NCI-H526 (cell line): Measurements from ENCODE around the gene HSD17B12.

ENCODE experiments used
- DNase-seq, 2 experiments: peaks; one replicate each; lab custom pipeline; 2025; lab: John Stamatoyannopoulos, UW

Gene HSD17B12

GRCh38 chr11:43871051-43871450 lies 190.5 kb downstream of the HSD17B12 start:
- no peak for DNase-seq

GRCh38 chr11:43872995-43873394 lies 192.5 kb downstream of the HSD17B12 start:
- DNase-seq, result no peak

DNA sequence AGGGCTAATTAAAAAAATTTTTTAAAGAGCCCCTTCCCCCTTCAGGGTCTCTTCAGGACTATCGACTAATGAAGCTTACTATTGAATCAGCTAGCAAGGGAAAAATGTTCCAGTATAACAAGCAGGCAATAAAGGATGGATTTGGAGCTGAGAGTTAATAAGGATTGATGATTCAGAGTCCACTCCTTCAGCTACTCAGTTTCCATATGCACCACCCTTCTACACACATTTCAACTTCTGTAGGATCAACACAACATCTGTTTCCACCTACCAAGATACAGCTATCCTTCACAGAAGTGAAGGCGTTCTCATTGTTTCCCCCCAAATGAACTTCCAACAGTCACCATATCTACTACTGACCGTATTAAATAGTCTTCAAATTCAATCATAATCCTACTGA lies 193.5 kb downstream of the HSD17B12 start:
- DNase-seq, result no peak

GRCh38 chr11:43874738-43875137 lies 194.2 kb downstream of the HSD17B12 start:
- no peak for DNase-seq

GRCh38 chr11:43879789-43880639 lies 199.5 kb downstream of the HSD17B12 start:
- no peak for DNase-seq

- peak; percentile 93 to 98 for DNase-seq
Measured at GRCh38 chr11:43880640-43881159, 200.2 kb downstream of the HSD17B12 start, which contains the start of gene ALKBH3. TSS of gene ALKBH3 (plus strand) at chr11:43880831. CDS start at chr11:43882653, 1,822 bp downstream.

DNA sequence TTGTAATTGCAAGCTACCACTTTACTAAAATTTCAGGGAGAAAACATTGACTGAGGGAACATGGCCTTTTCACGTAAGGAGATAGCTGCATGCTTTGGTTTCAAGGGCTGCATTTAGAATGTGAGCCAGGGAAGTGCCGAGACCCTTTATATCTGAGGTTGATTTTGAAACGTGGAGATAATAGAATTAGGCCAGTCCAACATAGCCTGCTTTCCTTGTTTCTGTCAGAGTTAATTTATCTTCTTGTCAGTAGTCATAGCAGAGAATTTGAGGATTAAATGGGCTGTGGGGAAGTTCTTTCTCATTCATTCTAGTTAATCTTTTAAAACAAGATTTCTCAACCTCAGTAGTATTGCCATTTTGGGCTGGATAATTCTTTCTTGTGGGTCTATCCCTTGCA lies 212.3 kb downstream of the HSD17B12 start:
- no peak for DNase-seq

DNA sequence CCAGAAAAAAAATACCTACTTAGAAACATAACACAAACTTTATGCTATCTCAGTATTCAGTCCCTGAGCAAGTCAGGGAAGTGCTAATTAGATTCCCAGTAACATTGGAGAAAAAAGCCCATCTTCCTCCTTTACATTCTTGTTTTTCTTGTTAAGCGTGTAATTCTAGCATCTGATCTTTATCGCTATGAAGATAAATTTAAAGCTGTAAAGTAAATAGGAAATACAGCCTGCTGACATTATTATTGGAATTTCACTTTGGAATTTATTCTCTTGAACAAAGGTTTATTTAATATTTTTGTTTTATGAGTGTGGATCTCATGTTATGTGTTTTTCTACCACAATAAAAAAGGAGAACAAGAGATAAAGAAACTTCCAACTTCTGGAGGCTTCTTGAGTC lies 214.0 kb downstream of the HSD17B12 start:
- DNase-seq, result no peak

GRCh38 chr11:43895601-43896000 lies 215.1 kb downstream of the HSD17B12 start:
- no peak for DNase-seq

DNA sequence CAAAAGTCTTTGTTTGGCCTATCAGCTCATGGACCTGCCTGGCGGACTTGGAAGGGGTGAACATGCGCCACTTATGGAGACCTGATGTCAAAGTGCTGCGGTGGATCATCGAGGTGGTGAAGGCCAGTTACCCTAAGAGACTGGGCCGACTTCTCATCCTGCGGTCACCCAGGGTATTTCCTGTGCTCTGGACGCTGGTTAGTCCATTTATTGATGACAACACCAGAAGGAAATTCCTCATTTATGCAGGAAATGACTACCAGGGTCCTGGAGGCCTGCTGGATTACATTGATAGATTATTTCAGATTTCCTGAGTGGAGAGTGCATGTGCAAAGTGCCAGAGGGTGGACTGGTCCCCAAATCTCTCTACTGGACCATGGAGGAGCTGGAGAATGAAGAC lies 218.0 kb downstream of the HSD17B12 start:
- DNase-seq, result no peak

- DNase-seq, result no peak
Measured at GRCh38 chr11:43899094-43899493, 218.6 kb downstream of the HSD17B12 start.

GRCh38 chr11:43901551-43901950 lies 221.0 kb downstream of the HSD17B12 start:
- no peak for DNase-seq

DNA sequence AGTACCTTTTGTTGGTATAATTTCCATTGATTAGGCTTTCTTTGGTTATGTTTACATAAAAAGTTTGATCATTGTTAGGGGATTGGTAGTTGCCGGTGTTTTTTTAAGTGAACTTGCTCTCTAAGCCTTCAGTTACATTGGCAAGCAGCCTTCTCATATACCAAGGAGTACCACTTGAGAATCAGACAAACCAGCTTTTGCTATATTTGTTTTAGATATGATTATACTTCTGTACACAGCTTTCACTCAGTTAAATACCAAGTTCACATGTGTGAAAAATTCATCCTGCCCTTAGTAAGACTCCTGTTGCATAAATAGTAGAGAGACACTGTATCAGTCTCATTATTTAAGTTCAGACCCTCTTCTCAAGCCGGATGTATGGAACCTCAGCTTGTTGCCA lies 222.5 kb downstream of the HSD17B12 start:
- no peak for DNase-seq

- DNase-seq, result no peak
Measured at GRCh38 chr11:43903969-43904368, 223.4 kb downstream of the HSD17B12 start.

DNA sequence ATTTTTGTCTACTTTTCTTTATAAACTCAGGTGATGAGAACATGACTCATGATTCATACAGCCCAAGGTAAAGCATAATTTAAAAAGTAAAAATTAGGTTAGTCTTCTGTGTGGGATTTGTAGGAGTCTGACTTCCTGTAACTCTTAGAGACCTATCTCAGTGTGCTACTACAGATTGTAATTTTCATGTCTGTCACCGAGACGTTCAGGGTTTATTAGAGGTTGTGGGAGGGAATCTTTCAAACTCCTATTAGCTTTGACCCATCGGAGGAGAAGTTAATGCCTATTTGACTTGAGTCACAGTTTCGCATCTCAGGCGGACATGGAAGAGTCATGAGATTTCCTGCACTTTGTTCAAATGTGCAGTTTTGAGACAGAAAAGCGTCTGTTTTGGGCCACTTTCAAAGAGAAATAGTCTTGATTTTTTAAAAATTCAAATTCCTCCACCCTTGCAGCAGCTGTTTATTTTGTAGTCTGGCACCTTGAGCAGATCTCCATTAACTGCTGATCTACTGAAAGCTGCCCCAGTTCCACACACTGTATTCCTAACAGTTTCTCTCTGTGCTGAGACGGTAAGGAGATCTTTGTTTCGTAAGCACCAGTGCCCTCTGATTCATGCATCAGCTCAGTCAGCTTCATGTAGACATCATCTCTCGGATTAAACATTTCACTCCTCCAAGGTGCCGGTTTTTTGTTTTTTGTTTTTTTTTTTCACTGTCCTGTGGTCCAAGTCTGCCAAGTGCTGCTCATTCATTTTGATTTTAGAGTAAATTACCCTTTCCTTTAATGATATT lies 224.4 kb downstream of the HSD17B12 start:
- DNase-seq, result no peak

- no peak for DNase-seq
Measured at GRCh38 chr11:43905813-43906241, 225.3 kb downstream of the HSD17B12 start.
